ENCODE results near the gene ACACB.

The ACACB gene

DNA sequence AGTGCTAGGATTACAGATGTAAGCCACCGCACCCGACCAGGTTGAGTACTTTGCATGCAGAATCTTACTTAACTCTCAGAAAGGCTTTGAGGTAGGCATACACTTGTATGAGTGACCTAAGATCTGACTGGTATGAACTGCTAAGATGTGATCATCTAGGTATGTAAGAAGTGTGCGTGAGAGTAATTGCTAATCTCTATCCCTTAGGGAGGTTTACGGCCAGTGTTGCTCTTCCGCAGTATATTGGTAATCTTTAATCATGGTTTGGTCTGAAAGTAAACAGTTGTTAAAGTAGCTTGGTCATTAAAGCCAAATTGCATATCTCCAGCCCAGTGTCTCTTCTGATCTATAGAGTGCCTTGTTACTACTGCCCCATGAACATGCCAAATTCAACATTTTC lies 11.2 kb upstream of the ACACB start:
- TF ChIP-seq, protein P1, sequence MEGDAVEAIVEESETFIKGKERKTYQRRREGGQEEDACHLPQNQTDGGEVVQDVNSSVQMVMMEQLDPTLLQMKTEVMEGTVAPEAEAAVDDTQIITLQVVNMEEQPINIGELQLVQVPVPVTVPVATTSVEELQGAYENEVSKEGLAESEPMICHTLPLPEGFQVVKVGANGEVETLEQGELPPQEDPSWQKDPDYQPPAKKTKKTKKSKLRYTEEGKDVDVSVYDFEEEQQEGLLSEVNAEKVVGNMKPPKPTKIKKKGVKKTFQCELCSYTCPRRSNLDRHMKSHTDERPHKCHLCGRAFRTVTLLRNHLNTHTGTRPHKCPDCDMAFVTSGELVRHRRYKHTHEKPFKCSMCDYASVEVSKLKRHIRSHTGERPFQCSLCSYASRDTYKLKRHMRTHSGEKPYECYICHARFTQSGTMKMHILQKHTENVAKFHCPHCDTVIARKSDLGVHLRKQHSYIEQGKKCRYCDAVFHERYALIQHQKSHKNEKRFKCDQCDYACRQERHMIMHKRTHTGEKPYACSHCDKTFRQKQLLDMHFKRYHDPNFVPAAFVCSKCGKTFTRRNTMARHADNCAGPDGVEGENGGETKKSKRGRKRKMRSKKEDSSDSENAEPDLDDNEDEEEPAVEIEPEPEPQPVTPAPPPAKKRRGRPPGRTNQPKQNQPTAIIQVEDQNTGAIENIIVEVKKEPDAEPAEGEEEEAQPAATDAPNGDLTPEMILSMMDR (IDR thresholded peaks at IDR 0.05; ENCODE audit: low read length): no peak
- no peak for TF ChIP-seq EZH2 (IDR thresholded peaks at IDR 0.05; ENCODE audit: borderline replicate concordance, low read length)
- Histone ChIP-seq H2AFZ (ENCODE audit: low read length) (no peak overlapping the region), H3K36me3 (ENCODE audit: insufficient read depth, low read length) (peaks cover 58% of the 10 kb centered on the region)

DNA sequence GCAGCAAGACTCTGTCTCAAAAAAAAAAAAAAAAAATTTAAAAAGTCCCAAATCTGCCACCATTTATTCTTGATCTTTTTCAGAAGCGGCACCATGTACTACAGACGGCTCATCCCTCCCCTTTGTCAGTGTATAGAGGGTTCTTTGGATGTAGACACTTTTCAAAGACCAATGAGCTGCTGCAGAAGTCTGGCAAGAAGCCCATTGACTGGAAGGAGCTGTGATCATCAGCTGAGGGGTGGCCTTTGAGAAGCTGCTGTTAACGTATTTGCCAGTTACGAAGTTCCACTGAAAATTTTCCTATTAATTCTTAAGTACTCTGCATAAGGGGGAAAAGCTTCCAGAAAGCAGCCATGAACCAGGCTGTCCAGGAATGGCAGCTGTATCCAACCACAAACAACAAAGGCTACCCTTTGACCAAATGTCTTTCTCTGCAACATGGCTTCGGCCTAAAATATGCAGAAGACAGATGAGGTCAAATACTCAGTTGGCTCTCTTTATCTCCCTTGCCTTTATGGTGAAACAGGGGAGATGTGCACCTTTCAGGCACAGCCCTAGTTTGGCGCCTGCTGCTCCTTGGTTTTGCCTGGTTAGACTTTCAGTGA lies 6.5 kb upstream of the ACACB start:
- no peaks in the 10 kb centered on the region for H4K20me1 ChIP-seq (ENCODE audit: insufficient read depth, low read length)
- no peak overlapping the region for H3K4me2 ChIP-seq (ENCODE audit: low read length)
- H3K4me1 ChIP-seq (ENCODE audit: insufficient read depth, low read length, severe bottlenecking): no peaks in the 10 kb centered on the region
- no peak overlapping the region for H3K4me3 ChIP-seq (ENCODE audit: low read depth, low read length, poor library complexity, severe bottlenecking)
- no peaks in the 10 kb centered on the region for H3K27me3 ChIP-seq (ENCODE audit: insufficient read depth, low read length)
- peaks cover 22% of the 10 kb centered on the region for H3K36me3 ChIP-seq (ENCODE audit: insufficient read depth, low read length)
- no peak overlapping the region for H3K9ac ChIP-seq (ENCODE audit: low read length)
- H3K79me2 ChIP-seq (ENCODE audit: insufficient read depth, low read length): no peaks in the 10 kb centered on the region
- no peak for TF ChIP-seq EZH2 (IDR thresholded peaks at IDR 0.05; ENCODE audit: borderline replicate concordance, low read length)
- TF ChIP-seq, protein P1 (IDR thresholded peaks at IDR 0.05; ENCODE audit: low read length): no peak
- no peak overlapping the region for H2AFZ ChIP-seq (ENCODE audit: low read length)
- no peaks in the 10 kb centered on the region for H3K9me3 ChIP-seq (ENCODE audit: low read length)
- H3K27ac ChIP-seq (ENCODE audit: low read depth, low read length, poor library complexity, severe bottlenecking): no peak overlapping the region
- no peaks in the 10 kb centered on the region for H3K9me2 ChIP-seq (ENCODE audit: low read depth, low read length)
- no peaks in the 10 kb centered on the region for H3F3A ChIP-seq (ENCODE audit: insufficient read depth, low read length)

More for the DNA sequence above, 11.2 kb upstream of the ACACB start:
- Histone ChIP-seq H3K27me3 (ENCODE audit: insufficient read depth, low read length) (no peaks in the 10 kb centered on the region), H3K4me1 (ENCODE audit: insufficient read depth, low read length, severe bottlenecking) (no peaks in the 10 kb centered on the region), H3K27ac (ENCODE audit: low read depth, low read length, poor library complexity, severe bottlenecking) (no peak overlapping the region), H3K9ac (ENCODE audit: low read length) (no peak overlapping the region), H3K9me3 (ENCODE audit: low read length) (no peaks in the 10 kb centered on the region), H3K79me2 (ENCODE audit: insufficient read depth, low read length) (no peaks in the 10 kb centered on the region), H3K9me2 (ENCODE audit: low read depth, low read length) (no peaks in the 10 kb centered on the region), H3K4me3 (ENCODE audit: low read depth, low read length, poor library complexity, severe bottlenecking) (no peak overlapping the region), H3F3A (ENCODE audit: insufficient read depth, low read length) (no peaks in the 10 kb centered on the region), H3K4me2 (ENCODE audit: low read length) (no peak overlapping the region), H4K20me1 (ENCODE audit: insufficient read depth, low read length) (no peaks in the 10 kb centered on the region)

- H3K4me3 ChIP-seq (ENCODE audit: low read depth, low read length, poor library complexity, severe bottlenecking): no peak overlapping the region
- H3K9ac ChIP-seq (ENCODE audit: low read length): no peak overlapping the region
- H3F3A ChIP-seq (ENCODE audit: insufficient read depth, low read length): no peaks in the 10 kb centered on the region
- TF ChIP-seq EZH2 (IDR thresholded peaks at IDR 0.05; ENCODE audit: borderline replicate concordance, low read length): no peak
- TF ChIP-seq, protein P1 (IDR thresholded peaks at IDR 0.05; ENCODE audit: low read length): no peak
- no peaks in the 10 kb centered on the region for H3K4me1 ChIP-seq (ENCODE audit: insufficient read depth, low read length, severe bottlenecking)
- H3K4me2 ChIP-seq (ENCODE audit: low read length): no peak overlapping the region
- no peaks in the 10 kb centered on the region for H4K20me1 ChIP-seq (ENCODE audit: insufficient read depth, low read length)
- no peaks in the 10 kb centered on the region for H3K79me2 ChIP-seq (ENCODE audit: insufficient read depth, low read length)
- no peaks in the 10 kb centered on the region for H3K9me2 ChIP-seq (ENCODE audit: low read depth, low read length)
- H3K27ac ChIP-seq (ENCODE audit: low read depth, low read length, poor library complexity, severe bottlenecking): no peak overlapping the region
- no peaks in the 10 kb centered on the region for H3K27me3 ChIP-seq (ENCODE audit: insufficient read depth, low read length)
- H3K9me3 ChIP-seq (ENCODE audit: low read length): no peaks in the 10 kb centered on the region
- H2AFZ ChIP-seq (ENCODE audit: low read length): no peak overlapping the region
- peaks cover 15% of the 10 kb centered on the region for H3K36me3 ChIP-seq (ENCODE audit: insufficient read depth, low read length)
Measured at GRCh38 chr12:109110988-109111495, 5.3 kb upstream of the ACACB start.

Data from OCI-LY1 (cell line).